ENCODE data around the gene KIF26A. TPM values are rescaled to one million over a fixed set of nuclear protein-coding genes. Genes with fewer than 3 reads are reported as not detected.

Gene KIF26A
- total RNA-seq, 1 donor from 2014 or later: 13.0 TPM

DNA sequence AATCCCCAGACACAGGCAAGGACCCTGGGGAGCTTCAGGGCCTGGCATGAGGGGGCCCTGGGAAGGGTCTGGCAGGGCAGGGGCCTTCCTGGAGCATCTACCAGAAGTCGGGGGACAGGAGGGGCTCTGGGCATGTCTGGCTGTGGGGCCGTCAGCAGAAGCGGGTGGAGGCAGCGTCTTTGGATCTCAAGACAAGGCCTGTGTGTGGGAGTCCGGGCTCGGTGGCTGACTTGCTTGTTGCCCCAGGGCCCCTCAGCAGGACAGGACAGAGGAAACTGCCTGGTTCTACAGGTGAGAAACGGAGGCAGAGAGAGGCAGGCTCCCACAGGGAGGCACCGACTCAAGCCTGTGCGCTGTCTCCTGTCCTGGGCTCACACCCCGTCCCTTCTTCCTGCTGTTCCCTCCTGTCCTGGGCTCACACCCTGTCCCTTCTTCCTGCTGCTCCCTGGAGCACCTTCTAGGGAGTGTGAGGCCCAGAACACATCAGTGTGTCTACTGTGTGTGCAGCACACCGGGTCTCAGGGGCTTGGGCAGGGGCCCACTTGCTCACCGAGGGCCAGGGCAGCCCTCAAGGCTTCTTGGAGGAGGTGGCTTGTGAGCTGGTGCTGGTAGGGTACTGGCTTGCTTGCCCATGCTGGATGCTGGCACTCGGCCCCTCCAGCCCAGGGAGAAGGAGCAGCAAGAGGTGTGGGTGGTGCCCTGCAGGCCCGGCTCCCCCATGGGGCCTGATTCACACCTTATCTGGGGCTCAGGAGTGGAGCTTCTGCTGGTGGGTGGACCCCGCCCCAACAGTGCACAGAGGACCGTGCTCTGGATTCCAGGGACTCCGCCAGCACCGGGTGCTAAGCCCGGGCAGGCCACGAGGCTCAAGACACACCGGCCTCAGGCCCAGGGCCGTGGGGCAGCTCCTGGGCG lies 38.0 kb upstream of the KIF26A start:
- FAIRE-seq (no peak), DNase-seq (ENCODE audit: low spot score in 2 of 2) (no peak)

DNA sequence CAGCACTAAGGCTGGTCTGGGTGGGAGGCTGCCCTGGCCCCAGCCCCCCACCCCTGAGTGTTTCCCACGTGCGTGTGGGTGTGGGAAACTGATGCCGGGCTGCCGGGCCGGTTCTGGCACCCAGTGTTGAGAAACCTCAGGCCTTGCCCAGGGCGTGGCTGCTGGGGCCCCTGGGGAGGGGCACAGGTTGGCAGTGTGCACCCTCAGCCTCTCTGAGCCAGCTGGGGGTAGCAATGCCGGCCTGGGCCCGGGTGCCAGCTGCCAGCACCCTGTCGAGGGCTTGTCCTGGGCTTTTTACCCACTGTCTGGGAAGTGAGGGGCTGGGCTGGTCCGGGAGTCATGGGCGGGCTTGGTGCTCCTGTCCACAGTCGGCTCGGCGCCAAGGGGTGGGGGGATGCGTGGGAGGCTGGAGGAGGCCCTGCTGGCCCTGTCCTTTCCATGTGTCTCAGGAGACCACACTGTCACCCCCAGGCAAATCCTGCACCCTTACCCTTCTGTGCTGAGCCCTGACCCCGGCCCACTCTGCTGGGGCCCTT lies 37.2 kb upstream of the KIF26A start:
- no peak for DNase-seq (ENCODE audit: low spot score in 2 of 2)
- FAIRE-seq: no peak

GRCh38 chr14:104101651-104102281 lies 36.6 kb upstream of the KIF26A start:
- DNase-seq (ENCODE audit: low spot score in 2 of 2): no peak
- FAIRE-seq: no peak

GRCh38 chr14:104102282-104102914 lies 36.0 kb upstream of the KIF26A start:
- FAIRE-seq (no peak), DNase-seq (ENCODE audit: low spot score in 2 of 2) (no peak)

DNA sequence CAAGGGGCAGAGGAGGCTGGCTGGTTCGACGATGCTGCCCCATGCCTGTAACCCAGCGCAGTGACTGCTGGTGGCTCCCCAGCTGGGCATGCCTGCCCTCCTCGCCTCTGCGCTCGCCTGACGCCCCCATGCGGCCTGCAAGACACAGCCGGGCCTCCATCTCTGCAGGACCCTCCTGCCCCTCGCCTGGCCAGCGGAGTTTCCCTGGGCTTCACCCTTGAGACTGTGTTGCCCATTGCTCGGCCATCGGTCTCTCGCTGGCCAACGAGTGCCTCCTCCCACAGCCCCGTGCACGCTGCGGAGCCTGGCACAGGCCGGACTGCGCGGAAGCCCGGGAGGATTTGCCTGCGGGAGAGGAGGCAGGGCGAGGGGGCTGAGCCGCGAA lies 35.3 kb upstream of the KIF26A start:
- no peak for DNase-seq (ENCODE audit: low spot score in 2 of 2)
- FAIRE-seq: no peak

- FAIRE-seq (no peak), DNase-seq (ENCODE audit: low spot score in 2 of 2) (no peak)
These were observed 34.8 kb upstream of the KIF26A start for GRCh38 chr14:104103446-104104075.

GRCh38 chr14:104104076-104104901 lies 34.1 kb upstream of the KIF26A start:
- DNase-seq (ENCODE audit: low spot score in 2 of 2): no peak
- no peak for FAIRE-seq

GRCh38 chr14:104105071-104105821 lies 33.1 kb upstream of the KIF26A start:
- no peak for FAIRE-seq
- DNase-seq (ENCODE audit: low spot score in 2 of 2): no peak

GRCh38 chr14:104105822-104106470 lies 32.4 kb upstream of the KIF26A start:
- FAIRE-seq (no peak), DNase-seq (ENCODE audit: low spot score in 2 of 2) (no peak)

DNA sequence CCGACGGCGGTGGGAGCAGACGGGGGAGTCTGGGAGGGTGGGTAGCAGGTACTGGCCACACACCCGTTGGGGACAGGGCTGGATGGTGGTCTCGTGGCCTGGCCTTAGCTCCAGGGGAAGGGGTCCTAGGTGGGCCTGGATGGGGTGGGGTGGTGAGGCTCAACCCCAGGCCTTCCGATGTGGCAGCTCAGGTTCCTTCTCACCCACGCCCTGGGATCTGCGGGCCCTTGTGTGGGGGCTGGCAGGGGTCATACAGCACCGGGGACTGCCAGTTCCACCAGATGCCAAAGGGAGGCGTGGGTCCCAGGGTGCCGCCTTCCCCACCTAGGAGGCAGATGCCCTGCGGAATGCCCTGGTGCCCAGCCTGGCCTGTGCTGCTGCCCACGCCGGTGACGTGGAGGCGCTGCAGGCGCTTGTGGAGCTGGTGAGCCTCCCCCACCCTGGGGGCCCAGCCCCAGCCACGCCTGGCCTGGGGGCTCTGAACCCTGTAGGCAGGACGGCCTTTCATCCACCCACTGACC lies 31.9 kb upstream of the KIF26A start:
- FAIRE-seq (no peak), DNase-seq (ENCODE audit: low spot score in 2 of 2) (no peak)

GRCh38 chr14:104107101-104107581 lies 31.2 kb upstream of the KIF26A start:
- FAIRE-seq: no peak
- no peak for DNase-seq (ENCODE audit: low spot score in 2 of 2)

GRCh38 chr14:104107611-104108569 lies 30.5 kb upstream of the KIF26A start:
- FAIRE-seq (no peak), DNase-seq (ENCODE audit: low spot score in 2 of 2) (peak in 1 of 2 donors; percentile 59)

DNA sequence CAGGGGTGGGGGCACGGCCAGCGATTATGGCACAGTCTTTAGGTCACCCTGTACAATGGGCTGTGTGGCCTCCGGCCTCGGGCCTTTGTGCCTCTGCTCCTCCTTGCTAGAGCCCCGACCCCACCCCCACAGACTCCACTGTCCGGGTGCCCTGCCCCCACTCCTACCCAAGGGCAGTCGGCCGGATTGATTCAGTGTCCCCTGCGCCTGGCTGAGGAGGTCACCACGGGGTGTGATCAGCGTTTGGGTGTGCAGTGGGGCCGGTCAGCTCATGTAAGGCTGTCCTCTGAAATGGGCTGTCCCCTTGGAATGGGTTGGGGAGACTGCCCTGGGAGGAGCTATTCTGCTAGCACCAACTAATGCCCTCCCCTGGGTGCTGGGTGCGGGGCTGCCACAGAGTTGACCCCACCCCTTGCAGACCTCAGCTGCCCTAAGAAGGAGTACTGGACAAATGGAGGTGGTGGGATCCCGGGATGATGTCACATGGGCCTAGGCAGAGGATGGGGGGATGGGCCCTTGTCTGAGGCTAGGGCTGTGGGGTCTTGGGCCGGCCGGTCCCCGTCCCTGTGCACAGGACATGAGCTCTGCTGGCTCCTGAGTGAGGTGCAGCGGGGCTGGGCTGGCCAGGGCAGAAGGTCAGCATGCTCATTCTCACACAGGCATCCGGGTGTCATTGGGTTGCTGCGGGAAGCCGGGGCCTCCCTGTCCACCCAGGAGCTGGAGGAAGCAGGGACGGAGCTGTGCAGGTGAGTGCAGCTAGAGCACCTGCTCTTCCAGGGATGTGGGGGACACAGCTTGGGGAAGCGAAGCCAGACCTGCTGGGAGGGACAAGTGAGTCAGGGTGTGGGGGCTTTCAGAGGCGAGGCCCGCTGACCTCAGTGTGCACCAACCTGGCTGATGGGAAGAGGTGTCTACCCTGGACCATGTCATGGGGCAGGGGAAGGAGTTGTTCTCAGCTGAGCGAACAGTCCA lies 29.5 kb upstream of the KIF26A start:
- FAIRE-seq: no peak
- no peak for DNase-seq (ENCODE audit: low spot score in 2 of 2)

GRCh38 chr14:104109731-104110361 lies 28.5 kb upstream of the KIF26A start:
- DNase-seq (ENCODE audit: low spot score in 2 of 2): no peak
- no peak for FAIRE-seq

DNA sequence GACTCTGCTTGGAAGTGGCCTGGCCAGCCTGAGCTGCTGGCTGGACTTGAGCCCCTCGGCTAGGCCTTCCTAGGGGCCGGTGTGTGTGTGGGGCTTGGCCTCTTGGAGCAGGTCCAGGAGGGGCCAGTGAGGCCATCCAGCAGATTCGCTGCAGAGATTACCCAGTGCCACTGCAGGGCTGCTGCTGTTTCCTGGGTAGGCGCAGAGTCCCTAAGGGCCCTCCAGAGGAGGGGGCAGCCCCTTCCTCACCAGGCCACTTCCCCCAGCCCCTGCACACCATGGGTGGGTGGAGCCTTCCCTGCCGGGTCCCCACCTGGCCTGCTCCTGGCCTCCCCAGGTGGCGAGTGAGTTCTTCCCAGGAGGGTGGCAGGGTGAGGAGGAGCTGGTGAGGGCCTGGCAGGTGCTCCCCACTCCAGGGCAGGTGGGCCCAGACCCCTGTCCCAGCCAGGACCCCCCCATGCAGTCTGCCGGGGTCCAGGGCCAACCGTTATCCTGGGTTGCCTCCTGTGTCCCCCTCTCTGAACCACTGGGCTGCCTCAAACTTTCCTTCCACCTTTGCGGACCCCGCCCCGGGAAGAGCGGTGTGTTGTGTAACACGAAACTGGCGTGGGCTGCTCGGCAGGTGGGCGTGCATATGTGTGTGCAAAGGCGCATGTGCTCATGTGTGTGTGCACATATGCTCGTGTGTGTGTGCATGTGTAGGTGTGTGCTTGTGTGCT lies 27.7 kb upstream of the KIF26A start:
- FAIRE-seq (no peak), DNase-seq (ENCODE audit: low spot score in 2 of 2) (no peak)
